Stimulated activated CD4-positive, alpha-beta T cell treated with anti-CD3 and anti-CD28 coated beads, Interleukin-4, amount 100 ng/mL, for 48 hours (primary cell): ENCODE data around the gene PEX7.
"Not testable (repeated sequence)": the region's sequence is repeated elsewhere in the genome, so short reads cannot be mapped to it uniquely, and the experiment has no call there.

Experiments used
- DNase-seq, 2 donors: peaks; one replicate each; pipeline ENCODE4 v3.0.0-alpha.2; 2020; ENCODE audit warnings: low read depth in 2 of 2

The PEX7 gene

DNA sequence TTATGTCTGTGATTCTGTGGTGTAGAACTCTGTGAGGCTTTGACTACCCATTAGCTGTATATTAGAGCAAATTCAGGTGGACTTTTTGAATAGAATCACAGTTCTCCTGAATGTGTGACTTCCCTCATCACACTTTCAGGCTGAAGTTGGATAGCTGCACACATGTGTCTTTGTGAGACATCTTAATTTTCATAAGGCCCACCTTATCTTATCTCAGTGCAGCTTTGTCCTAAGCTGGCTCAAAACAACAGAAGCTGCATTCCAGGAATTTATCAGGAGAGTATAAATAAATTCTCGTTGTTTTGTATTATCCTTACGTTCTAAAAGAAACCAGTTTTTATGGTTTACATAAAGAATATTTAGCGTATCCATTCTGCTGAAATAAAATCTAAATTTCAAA, 73.5 kb downstream of the PEX7 start:
- DNase-seq = no peak

DNA sequence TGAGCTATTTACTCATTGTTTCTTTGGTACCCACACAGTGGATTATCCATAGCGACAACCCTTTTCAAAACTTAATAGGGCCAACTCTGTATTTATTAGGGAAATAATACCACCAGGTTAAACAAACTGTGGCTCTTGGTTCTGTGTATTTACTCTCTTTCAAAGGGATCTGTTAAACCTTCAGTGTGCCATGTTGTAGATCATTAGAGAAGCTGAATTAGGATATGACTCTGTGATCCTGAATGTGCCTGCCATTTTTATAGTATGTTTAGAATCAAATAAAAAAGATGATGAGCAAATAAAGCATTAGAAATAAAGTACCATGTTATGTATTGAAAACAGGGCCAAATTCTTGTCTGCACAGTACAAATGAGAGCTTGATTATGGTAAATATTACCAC, 74.7 kb downstream of the PEX7 start:
- no peak for DNase-seq

DNA sequence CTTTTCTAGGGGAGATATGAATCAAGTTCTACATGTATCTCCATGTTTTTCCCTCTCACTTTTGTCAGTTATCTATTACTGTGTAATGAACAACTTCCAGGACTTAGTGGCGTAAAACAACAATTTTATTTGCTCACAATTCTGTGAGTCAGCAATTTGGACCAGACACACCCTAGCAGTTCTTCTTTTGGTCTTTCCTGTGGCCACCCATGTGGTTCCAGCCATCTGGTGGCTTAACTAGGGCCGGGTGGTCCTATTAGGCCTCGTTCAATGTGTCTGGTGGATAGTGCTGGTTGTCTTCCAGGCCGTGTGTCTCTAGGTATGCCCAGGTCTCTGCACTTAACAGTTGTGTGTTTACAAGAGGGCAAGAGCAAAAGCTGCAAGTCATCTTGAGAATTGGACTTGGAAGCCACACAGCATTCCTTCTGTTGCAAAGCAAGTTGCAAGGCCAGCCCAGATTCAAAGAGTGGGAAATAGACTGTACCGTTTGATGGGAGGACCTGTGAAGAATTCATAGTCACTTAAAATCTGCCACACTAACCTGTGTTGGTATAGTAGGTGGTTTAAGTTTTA, 78.9 kb downstream of the PEX7 start:
- DNase-seq = no peak

DNA sequence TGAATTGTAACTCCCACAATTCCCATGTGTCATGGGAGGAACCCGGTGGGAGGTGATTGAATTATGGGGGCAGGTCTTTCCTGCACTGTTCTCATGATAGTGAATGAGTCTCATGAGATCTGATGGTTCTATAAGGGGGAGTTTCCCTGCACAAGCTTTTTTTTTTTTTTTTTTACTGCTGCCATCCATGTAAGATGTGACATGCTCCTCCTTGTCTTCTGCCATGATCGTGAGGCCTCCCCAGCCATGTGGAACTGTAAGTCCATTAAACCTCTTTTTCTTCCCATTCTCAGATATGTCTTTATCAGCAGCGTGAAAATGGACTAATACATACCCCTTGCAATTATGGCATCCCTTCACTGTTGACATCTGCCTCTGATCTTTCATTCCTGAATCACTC, 82.1 kb downstream of the PEX7 start:
- not testable (repeated sequence) for DNase-seq

DNA sequence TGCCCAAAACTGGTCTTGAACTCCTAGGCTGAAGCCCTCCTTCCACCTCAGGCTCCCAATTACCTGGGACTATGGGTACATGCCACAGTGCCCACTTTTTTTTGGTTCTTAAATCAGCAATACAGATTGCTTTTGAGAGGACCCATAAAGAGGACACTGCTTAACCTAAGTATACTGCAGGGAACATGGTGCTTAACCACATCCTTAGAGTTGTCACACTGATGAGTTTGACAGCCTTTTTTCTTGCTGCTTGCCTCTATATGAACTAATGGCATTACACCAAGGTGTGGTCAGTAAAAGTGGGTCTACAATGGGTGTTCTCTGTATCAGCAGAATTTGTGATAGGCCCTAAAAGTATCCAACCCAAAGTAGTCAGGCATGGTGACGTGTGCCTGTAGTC, 92.6 kb downstream of the PEX7 start:
- no peak for DNase-seq

DNA sequence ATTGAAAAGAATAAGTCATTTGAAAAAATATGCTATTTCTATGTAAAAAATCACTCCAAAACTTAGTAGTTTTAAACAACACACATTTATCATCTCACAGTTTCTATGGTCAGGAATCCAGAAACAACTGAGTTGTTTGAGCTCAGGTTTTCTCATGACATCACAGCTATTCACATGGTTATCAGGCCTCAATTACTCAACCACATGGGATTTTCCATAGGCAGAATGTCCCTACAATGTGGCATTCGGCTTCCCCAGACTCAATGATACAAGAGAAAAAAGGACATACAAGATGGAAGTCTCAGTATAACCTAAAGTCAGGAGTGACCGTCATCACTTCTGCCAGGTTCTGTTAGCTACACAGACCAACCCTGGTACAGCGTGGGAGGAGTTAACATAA, 96.3 kb downstream of the PEX7 start:
- DNase-seq = no peak

DNA sequence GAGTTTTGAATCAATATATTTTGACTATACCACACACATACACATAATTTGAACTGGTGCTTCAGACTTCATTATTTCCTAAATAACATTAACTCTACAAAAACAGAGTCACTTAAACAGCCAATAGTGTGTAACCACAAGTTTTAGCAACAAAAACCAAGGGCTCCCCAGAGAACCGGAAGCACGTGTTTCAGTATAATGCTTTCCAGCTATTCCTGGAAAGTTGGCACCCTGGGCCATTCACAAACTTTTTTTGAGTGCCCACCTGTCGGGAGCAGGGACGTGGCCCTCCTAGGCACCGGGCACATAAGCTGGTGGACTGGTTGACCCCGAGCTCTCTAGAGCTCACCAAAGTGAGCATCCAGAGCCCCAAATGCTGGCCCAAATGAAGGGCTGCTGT, 97.8 kb downstream of the PEX7 start:
- no peak for DNase-seq

DNA sequence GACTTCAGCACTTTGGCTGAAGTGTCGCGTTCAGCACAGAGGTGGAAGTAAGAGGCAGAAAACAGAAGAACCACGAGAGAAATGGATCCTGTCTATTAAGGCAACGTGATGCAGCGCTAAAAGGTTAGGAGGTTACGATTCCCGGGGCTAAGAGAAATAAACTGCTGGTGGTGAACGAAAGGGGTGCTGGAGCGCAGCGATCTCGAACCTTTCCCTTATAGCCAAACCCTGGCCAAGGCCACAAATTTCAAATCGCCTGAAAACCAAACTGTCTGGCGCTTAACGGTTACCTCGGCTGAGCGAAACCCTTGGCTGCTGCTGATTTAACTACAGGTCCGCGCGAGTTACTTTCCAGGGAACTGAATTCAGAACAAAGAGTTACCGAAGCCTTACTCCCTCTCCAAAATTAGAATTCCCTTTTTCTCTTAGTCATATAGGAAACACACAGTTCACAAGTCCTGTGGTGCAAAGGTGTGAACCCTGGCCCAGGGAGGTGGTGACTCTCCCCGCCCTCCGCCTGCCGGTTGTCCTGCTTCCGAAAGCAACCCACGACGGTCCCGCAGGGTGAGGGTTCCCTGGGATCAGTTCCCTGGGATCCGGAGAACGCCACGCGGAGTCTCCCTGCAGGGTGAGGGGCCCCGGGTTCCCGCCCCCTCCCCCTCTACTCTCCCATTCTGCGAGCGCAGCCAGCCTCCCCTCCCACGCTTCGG, 98.4 kb downstream of the PEX7 start:
- DNase-seq = no peak

DNA sequence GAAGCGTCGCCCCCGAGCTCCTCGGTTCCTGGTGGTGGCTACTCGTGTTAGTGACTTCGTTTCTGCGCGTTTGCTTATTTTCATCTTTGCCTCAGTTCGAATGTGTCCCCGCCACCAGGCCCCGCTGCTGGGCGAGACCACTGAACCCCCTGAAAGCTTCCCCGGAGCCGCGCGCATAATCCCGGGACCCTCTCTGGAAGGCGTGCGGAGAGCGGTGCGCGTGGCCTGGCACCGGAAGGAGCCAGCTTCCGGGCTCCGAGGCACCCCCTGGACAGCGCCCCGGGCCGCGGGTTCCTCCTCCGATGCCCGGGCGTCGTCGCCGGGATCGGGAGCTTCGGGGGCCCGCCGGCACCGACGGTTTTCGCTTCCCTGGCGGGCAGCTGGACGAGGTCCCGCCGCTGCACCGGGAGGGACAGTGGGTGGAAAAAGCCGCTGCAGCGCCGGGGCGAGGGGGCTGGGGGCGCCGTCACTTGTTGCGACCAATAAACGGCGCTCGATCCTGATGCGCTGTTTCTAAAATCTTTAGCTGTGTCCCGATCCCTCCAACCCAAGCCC, 99.1 kb downstream of the PEX7 start:
- no peak for DNase-seq

DNA sequence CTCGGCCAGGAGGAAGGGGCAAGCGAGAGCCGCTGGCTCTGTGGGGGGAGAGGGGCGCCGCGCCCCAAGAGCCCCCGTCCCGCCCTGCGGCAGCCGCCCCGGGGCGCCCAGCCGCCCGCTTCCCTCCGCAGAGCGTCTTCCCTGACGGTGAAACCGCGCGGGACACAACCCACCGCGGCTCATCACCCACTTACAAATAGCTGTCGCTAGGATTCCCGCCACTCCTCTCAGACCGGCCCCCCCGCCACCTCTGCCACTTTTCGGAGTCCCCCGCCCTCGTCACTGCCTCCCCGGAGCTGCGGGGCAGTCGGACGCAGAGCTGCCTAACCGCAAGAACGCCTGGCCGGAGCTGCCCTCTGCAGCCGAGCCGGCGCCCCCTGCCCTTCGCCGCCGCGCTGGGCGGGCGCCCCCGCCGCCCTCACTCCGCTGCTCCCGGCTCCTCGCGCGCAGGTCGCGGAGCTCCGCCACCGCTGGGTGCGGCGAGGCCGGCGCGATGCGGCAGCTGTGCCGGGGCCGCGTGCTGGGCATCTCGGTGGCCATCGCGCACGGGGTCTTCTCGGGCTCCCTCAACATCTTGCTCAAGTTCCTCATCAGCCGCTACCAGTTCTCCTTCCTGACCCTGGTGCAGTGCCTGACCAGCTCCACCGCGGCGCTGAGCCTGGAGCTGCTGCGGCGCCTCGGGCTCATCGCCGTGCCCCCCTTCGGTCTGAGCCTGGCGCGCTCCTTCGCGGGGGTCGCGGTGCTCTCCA, 99.7 kb downstream of the PEX7 start, which contains the start of gene SLC35D3:
Gene SLC35D3 (plus strand): TSS at position 366 of the 749 bp plus-strand sequence. CDS start 128 bp downstream, at position 494.
- no peak for DNase-seq

DNA sequence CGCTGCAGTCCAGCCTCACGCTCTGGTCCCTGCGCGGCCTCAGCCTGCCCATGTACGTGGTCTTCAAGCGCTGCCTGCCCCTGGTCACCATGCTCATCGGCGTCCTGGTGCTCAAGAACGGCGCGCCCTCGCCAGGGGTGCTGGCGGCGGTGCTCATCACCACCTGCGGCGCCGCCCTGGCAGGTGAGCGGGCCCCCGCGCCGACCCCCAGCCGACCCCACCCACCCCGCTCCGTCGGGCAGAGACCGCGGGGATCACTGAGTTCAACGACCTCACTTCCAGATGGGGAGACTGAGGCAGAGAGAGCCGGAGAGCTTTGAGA, 100.3 kb downstream of the PEX7 start:
- no peak for DNase-seq

DNA sequence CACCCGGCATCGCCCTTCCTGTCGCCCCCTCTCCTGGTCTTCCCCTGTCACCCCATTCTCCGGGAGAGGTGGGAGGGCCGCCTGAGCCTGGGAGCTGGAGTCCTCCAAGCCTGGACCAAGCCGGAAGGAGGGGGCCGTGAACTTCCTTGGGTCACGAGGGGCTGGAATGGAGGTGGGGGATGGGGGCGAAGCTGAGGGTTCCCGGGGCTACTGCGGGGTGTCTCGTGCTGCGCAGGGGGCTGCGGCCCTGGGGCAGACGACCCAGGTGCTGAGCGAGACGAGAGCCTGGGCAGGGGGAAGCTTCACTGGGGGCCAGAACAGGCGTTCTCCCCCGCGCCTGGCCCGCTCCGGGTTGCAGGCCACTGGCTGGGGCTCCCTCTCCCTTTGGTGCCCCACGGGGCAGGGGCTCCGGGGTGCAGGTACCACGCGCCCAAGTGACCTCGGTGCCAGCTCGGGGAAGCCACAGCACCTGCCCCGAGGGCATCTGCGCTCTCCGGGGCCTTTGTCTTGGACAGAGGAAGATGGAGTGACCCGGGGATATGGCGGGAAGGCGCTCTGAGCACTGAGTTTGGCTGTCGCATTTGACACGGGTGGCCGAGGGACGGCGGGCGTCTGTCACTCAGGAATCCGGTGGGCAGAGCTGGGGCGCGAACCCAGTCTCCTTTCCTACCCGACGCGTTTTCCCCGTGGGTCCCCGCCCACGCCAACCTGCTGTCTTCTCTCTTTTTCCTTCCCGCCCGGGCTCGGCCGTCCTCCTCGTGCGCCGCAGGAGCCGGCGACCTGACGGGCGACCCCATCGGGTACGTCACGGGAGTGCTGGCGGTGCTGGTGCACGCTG, 100.9 kb downstream of the PEX7 start:
- no peak for DNase-seq

DNA sequence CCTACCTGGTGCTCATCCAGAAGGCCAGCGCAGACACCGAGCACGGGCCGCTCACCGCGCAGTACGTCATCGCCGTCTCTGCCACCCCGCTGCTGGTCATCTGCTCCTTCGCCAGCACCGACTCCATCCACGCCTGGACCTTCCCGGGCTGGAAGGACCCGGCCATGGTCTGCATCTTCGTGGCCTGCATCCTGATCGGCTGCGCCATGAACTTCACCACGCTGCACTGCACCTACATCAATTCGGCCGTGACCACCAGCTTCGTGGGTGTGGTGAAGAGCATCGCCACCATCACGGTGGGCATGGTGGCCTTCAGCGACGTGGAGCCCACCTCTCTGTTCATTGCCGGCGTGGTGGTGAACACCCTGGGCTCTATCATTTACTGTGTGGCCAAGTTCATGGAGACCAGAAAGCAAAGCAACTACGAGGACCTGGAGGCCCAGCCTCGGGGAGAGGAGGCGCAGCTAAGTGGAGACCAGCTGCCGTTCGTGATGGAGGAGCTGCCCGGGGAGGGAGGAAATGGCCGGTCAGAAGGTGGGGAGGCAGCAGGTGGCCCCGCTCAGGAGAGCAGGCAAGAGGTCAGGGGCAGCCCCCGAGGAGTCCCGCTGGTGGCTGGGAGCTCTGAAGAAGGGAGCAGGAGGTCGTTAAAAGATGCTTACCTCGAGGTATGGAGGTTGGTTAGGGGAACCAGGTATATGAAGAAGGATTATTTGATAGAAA, 101.7 kb downstream of the PEX7 start:
- no peak for DNase-seq

DNA sequence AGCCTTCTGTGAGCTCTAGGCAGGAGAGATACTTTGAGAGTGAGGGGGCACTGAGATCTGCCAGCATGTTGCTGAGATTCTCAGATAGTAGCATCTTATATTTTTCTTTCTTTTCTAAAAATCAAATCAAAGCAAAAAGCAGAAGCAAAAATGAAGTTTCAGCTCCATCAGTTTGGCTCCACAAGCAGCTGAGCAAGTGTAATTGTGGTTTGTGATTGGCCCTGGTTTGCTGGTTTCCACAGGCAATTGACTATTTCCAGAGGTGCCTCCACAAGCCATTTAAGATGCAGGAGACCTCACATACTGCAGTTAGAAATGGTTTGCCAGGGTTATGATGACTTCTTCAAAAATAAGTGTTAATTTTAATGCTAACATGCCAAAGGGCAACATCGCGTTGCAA, 104.0 kb downstream of the PEX7 start:
- DNase-seq = no peak

DNA sequence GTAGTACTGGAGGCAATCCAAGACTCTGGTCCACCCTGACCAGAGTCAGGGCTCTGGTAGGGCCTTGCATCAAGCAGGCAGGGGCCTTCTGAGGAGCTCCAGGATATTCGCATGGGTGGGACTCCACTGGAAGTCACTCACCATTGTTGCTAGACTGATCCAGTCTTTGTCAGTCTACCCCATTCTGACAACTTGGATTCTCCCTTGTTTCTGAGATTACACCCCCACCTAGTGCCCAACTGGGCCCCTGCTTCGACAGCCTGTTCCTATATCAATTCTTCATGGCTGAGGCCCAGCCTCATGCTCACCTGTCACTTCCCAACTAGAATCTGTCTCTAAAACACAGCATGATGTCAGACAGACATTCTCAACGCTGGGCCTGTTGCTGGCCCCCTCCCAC, 104.9 kb downstream of the PEX7 start:
- DNase-seq = no peak

DNA sequence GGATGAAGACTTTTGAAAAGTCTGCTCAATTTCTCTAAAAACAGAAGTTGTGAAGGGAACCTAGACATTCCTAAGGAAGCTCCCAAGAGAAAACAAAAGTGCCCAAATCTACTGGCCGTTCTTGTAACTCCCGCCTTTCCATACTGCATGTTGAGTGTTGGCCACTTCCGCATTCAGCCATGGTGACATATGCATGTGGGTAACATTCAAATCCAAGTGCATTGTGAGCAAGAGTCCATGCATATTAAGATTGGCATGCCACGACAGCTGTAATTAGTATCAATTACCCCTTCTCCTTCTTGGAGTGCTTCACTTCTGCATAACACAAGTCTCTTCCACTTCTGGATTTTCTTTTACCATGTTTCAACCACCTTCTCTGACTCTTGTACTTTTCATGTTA, 108.1 kb downstream of the PEX7 start:
- DNase-seq = no peak

DNA sequence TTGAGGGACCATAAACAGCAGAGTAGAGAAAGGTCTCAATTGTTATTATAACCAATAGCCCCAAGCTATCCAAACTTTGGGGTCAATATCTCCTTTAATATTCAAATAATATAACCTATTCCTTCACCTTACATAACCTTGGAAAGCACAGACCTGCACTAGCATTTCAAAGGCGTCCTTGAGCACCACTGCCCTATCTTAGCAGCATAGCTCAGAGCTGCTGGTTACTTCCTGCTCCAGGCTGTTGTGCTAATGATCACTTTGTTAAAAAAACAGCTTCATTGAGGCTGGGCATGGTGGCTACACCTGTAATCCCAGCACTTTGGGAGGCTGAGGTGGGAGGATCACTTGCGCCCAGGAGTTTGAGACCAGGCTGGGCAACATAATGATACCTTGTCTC, 110.2 kb downstream of the PEX7 start:
- no peak for DNase-seq

DNA sequence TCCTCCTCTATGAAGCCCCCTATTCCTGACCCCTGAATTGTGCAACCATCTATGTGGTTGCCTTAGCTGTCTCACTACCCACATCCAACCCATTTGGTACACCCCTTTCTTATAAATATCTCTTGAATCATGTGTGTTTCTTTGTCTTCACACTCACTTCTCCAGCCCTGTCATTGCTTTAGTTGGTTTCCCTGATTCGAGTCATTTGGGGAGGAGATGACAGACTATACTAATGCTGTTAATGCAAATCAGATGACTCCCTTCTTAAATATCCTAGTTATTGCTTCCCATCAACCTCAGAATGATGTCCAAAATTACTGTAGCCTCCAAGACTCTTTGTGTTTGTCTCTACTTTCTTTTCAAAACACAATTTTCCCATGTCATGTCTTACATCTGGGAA, 122.7 kb downstream of the PEX7 start:
- DNase-seq = no peak

DNA sequence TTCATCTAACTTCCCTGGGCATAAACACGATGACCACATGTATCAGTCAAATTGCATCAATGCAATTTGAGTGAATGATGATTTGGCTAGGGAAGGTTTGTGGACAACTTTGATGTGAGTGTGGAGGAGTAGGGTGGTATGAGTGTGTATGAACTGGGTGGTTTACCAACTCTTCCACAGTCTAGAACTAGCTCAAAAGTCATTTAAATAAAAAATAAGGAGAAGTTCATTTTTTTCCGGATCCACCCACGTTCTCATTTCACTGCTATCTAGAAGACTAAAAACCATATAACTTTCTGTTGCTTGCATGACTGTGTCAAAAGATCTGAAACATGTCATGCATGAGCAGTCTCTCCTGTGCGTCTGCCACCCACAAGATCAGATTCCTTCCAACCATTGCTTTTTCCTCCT, 123.3 kb downstream of the PEX7 start:
- DNase-seq = no peak

DNA sequence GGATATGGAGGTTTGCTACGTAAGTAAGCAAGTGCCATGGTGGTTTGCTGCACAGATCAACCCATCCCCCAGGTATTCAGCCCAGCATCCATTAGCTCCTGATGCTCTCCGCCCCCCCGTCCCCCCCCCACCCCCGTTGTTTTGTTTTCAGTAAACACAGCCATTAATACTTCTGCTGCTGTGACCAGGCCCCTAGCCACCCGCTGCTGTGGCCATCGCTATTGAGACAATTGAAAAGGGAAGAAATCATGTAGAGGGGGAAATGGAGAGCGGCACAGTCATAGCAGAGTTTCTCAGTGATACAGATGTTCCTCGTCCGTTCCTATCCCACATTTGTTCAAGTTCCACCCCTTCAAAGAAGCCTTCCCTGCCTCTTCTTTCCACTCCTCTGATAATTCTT, 124.6 kb downstream of the PEX7 start:
- DNase-seq = no peak

DNA sequence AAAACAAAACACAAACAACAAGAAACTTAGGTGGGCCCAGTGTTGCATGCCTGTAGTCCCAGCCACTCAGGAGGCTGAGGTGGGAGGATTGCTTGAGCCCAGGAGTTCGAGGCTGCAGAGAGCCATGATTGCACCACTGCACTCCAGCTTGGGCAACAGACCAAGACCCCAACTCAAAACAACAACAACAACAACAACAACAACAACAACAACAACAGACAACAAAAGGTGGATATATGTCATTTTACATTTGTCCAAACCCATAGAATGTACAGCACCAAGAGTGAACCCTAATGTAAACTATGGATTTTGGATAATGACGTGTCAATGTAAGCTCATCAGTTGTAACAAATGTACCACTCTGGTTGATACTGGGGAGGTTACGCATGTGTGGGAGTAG, 127.6 kb downstream of the PEX7 start:
- not testable (repeated sequence) for DNase-seq
